GM21786 (cell line): Measurements from ENCODE around the gene UNCX.

Experiments
- ATAC-seq: cut with Tn5 transposase; IDR thresholded peaks from one replicate; pipeline ENCODE4 v1.9.1; 2021; ENCODE audit not compliant: unreplicated experiment

Gene UNCX

GRCh38 chr7:1242606-1243289, 10.1 kb downstream of the UNCX start:
- no peak for ATAC-seq

DNA sequence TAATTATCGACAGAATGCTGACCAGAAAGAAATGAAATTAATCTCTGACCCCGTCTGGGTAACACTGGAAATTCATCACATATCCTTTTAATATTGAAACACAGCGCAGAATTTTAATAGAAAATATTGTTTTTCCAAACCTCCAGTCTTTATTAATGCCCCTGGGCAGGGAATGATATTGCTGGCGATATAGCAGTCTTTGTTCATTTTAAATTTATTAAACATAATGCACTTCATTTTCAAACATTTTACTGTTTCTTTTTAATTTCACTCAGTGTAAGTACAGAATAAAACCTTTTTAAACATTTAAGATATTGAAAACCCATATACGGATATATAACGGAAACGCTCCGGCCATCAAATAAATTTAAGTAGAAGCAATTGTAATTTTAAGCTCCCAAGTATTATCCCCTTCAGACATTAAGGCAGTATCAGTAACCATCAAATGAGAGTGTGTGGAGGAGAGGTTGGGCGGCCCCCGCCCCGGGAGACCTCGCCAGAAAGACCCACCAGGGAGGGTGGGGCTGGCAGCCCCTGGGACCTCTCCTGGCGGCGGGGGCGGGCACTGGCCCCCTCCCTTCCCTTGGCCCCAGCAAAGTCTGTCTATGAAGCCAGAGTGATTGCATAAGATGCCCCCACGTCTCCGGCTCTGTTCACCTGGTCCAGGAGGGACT, 10.8 kb downstream of the UNCX start:
- ATAC-seq, result no peak

- ATAC-seq, result no peak
These were observed 11.3 kb downstream of the UNCX start for GRCh38 chr7:1243964-1244416.

GRCh38 chr7:1244700-1245523, 12.2 kb downstream of the UNCX start:
- ATAC-seq, result no peak

- ATAC-seq, result no peak
These were observed 12.9 kb downstream of the UNCX start for GRCh38 chr7:1245524-1246050.

DNA sequence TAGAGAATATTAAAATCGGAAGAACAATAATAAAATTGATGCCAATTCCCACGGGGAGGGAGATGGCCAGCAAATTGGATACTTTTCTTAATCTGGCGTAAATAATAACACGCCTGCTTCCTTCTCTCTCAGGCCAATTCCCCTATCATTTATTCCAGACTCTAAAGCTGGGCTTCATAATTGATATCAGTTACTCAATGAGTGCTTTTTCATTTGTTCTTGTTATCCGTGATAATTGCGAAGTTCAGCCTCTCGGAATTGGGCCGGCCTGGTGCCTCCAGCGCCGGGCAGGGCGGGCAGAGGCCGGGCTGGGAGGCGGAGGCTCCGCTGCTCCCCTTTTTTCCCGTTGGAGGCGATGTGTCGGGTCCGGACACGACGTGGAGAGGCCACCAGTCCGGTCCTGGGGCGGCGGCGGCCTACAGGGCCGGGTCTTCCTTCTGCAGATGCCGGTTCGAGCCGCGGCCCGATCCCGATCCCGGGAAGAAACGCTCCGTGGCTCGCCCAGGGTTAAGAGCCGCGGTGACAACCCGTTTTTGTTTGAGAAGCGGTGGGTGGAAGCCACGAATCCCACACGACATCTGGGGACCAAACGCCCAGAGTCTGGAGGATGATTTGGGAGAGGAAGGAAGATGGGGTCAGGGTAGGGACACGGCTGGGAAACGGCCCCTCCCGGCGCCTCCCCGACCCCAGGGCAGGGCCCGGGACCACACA, 13.6 kb downstream of the UNCX start:
- no peak for ATAC-seq

DNA sequence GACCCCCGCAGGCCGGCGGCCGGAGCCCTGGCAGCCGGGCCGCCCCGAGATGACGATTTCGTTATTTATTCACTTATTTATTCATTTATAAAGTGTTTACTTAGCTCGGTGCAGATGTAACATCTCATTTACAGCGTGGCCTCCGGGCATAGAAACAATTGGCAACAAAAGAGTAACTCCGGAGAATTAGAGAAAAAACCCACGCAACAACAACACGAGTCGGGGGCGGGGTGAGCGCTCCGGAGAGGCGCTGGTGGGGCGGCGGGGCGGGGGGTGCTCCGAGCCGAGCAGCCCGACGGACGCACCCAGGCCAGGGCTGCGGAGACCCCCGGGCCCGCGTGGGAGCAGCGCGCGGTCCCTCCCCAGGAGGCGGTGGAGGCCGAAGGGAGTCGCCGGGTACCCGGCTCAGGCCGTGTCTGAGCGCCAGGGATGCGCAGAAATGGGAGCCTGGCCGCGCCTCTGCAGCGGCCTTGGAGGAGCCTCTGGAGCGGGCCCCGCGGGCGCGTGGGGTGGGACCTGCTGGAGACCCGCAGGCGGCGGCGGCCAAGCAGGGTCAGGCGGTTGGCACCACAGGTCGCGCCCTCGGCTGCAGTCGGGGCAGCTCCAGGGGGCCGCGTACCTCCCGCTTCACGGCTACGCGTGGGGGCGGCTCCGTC, 14.3 kb downstream of the UNCX start:
- no peak for ATAC-seq

DNA sequence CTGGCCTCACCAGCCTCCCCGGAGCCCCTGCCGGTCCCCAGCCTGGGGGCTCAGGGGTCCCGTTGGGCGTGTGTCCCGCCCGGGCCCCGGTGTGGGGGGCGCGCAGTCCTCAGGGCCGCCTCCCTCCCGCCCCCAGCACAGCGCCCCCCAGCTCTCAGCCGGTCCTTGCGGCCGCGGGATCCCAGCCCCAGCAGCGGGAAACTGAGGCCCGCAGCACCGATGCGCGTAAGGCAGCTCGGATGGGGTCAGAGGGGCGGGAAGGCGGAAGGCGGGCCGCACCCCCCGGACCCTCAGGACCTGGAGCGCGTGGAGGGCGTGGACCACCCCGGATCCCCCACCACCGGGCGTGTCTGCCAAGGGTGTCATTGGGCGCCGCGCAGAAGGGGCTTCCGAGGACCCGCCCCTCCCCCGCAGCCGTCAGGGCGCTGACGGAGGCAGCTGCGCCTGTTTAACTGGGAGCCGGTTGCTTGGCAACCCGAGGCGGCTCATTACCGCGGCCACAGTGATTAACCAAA, 14.9 kb downstream of the UNCX start:
- ATAC-seq, result no peak

GRCh38 chr7:1248143-1248915, 15.7 kb downstream of the UNCX start:
- ATAC-seq, result no peak

- ATAC-seq, result no peak
These were observed 16.4 kb downstream of the UNCX start for GRCh38 chr7:1248916-1249581.

DNA sequence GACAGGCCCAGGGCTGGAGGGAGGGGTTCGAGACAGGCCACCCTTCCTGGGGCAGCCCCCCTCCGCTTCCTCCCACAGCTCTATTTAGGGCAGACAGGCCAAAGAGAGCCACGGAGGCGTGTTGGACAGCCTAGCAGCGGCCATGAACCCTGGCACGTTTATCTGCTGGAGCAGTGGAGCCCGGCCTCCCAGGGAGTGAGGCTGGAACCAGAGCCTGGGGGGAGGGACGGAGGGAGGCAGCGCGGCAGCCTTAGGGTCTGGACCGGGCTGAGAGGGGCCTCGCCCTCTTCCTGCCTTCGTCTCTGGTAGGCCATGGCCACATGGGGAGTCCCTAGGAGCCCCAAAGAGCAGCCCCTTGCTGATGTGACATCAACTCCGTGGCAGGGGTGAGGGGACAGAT, 17.1 kb downstream of the UNCX start:
- ATAC-seq, result no peak

DNA sequence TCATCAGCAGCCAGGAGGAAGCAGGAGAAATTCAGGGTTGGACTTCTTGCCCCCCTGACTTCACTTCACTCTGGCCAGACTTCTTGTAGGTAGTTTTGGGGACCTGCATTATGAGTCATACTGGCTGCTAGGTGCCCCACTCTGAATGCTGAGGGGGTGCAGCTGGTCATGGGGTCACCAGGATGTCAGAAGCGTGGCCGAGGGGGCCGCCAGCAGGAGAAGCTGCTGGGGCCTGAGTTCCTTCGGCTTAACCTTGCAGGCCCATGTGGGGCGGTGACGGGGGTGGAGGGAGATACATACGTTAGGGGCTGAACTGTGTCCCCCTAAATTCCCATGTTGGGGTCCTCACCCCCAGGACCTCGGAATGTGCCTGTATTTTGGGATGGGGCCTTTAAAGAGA, 18.2 kb downstream of the UNCX start:
- ATAC-seq, result no peak

- ATAC-seq, result no peak
These were observed 19.3 kb downstream of the UNCX start for GRCh38 chr7:1251796-1252539.

DNA sequence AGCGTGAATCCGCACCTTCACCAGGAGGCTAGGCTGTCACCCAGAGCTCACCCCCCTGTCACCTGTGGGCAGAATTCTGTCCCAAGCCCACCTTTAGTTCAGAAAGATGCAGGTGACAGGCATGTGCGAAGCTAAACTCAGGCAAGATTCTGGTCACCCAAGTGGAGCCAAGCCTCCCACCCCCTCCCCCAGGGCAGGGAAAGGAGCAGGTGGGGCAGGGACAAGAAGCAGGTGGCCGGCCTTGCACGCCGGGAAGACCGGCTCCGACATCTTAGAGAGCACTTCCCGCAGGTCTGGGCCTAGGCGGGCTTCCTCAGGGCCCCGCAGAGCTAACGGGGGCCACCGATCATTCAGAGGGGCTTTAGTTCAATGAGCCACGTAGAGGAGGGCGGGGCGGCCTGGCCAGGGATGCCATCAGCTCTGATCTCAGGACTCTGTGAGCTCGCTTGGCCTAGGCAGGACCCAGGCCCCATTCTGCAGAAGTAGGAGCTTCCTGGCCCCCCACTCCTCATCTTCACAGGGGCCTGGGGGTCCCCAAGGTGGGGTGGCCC, 19.9 kb downstream of the UNCX start:
- ATAC-seq, result no peak

DNA sequence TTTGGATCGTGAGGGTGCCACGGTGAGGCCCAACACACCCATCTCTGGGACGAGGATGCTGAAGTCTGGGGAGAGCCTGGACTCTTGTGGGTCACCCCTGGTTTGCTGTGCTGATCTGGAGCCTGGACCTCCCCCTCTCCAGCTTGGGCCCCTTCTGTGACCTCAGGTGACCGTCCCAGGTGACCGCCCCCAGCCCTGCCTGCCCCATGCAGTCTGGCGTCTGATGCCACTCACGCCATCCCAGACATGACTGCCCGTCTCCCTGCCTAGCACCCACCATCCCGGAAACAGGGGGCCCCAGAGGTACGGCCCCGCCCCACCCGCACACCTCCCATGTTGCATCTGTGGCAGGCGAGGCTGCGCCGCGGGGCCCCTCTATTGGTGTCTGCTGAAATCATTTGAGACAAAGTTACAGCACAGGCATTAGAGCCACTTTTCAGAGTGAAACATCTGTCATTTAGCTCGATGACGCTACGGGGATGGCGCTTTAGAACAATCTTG, 21.1 kb downstream of the UNCX start:
- no peak for ATAC-seq

- no peak for ATAC-seq
These were observed 21.8 kb downstream of the UNCX start for GRCh38 chr7:1254281-1255079.
